Measurements from ENCODE around the gene LRP5.
"Not testable (repeated sequence)": the region's sequence is repeated elsewhere in the genome, so short reads cannot be mapped to it uniquely, and the experiment has no call there.

The LRP5 gene

DNA sequence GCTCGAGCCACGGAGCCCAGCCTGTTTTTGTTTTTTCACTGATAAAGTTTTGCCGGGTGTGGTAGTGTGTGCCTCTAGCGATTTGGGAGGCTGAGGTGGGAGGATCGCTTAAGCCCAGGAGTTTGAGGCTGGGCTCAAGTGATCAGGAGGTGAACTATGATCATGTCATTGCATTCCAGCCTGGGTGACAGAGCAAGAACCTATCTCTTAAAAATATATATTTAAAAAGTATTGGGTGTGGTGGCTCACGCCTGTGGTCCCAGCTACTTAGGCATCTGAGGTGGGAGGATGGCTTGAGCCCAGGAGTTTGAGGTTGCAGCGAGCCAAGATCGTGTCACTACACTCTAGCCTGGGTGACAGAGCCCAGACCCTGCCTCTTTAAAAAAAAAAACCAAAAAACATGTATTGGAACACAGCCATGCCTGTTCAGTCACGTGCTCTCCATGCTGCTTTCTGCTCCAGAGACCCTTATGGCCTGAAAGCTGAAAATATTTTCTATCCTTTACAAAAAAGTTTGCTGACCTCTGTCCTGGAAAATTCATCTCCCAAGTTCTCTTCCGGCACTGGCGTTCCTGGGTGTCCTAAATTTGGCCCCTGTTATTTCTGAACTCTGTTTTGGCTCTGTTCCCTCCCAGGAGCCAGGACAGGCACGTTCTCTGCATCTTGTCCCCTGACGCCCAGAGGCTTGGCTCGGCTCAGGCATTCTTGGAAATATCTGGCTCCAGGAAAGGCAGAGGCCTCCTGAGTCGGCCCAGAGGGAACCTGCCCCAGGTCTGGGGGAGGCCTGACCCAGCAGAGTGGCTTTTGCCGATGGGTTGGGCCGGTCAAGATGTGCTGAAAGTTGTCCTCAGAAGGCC is 86.8 kb downstream of the LRP5 start:
- no peak for DNase-seq

GRCh38 chr11:68399916-68400315 is 87.5 kb downstream of the LRP5 start:
- DNase-seq = no peak

DNA sequence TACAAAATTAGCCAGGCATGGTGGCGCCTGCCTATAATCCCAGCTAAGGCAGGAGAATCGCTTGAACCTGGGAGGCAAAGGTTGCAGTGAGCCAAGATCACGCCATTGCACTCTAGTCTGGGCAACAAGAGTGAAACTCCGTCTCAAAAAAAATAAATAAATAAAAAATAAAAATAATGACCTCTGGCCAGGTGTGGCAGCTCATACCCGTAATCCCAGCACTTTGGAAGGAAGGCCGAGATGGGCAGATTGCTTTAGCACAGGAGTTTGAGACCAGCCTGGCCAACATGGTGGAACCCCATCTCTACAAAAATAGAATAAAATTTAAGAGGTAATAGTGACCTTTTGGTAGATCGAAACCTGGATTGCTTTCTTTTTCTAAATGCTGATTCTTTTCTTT is 88.2 kb downstream of the LRP5 start:
- DNase-seq = not testable (repeated sequence)

- no peak for DNase-seq
These were observed 89.5 kb downstream of the LRP5 start for GRCh38 chr11:68401856-68402255.

GRCh38 chr11:68402355-68403031 is 90.1 kb downstream of the LRP5 start:
- DNase-seq = no peak

GRCh38 chr11:68403424-68403823 is 91.0 kb downstream of the LRP5 start:
- DNase-seq = no peak

GRCh38 chr11:68403831-68404230 is 91.4 kb downstream of the LRP5 start:
- no peak for DNase-seq

GRCh38 chr11:68406324-68407313 is 94.2 kb downstream of the LRP5 start:
- no peak for DNase-seq

DNA sequence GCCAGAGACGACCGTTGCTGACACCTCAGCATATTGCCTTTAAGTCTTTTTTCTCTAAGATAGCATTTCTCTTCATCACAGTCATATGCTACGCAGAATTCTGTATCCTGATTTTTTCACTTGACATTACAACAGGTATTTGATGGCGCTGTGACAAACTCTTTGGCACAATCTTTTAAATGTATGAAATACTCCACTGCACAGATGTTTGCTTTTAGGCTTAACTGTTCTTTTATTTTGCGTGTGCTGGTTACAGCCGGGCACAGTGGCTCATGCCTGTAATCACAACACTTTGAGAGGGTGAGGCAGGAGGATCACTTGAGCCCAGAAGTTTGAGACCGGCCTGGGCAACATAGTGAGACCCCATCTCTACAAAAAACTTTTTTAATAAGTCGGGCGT is 96.1 kb downstream of the LRP5 start:
- DNase-seq = no peak

GRCh38 chr11:68409748-68410344 is 97.5 kb downstream of the LRP5 start:
- DNase-seq = no peak

DNA sequence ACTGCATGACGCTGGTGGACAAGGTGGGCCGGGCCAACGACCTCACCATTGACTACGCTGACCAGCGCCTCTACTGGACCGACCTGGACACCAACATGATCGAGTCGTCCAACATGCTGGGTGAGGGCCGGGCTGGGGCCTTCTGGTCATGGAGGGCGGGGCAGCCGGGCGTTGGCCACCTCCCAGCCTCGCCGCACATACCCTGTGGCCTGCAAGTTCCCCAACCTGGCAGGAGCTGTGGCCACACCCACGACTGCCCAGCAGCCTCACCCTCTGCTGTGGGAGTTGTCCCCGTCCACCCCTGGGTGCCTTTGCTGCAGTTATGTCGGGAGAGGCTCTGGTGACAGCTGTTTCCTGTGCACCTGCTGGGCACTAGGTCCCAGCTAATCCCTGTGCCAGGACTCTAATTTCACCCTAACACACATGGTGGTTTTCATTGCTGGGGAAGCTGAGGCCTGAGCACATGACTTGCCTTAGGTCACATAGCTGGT is 99.2 kb downstream of the LRP5 start:
- DNase-seq = no peak

GRCh38 chr11:68412593-68413475 is 100.4 kb downstream of the LRP5 start:
- DNase-seq = no peak

DNA sequence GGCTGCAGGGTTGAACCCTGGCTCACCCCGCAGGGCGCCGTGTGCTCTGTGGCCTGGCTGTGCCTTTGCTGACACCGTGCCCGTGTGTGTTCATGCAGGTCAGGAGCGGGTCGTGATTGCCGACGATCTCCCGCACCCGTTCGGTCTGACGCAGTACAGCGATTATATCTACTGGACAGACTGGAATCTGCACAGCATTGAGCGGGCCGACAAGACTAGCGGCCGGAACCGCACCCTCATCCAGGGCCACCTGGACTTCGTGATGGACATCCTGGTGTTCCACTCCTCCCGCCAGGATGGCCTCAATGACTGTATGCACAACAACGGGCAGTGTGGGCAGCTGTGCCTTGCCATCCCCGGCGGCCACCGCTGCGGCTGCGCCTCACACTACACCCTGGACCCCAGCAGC is 101.2 kb downstream of the LRP5 start:
- no peak for DNase-seq

DNA sequence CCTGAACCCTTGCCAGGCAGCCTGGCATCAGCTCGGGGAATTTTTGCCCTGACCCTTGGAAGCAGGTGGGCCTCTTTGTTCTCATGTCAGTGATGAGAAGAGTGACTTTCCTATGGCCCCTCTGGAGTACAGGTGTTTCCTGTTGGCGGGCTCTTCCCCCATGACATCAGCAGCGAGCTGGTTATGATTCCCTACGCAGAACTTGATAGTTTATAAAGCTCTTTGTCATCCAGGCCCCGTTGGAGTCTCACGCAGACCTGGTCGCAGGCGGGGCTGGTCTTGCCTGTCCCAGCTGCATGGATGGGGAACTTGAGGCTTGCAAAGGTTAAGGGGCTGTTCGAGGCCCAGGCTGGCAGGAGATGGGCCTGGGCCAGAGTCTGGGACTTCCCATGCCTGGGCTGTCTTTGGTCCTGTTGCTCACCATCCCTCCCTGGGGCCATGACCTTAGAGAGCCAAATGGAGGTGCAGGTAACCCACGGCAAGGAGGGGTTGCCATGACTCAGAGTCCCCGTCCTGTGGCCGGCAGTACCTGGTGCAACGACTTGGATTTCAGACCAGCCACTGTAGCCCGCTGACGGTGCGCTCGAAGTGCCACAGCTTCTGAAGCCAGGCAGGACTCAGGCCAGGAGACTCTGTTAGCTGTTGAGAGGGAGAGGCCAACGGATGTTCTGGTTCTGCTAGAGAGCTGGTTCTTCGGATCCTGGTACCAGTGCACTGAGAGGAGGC is 102.3 kb downstream of the LRP5 start:
- no peak for DNase-seq

GRCh38 chr11:68416070-68416578 is 103.7 kb downstream of the LRP5 start:
- no peak for DNase-seq

GRCh38 chr11:68418648-68419047 is 106.3 kb downstream of the LRP5 start:
- no peak for DNase-seq

- DNase-seq = no peak
These were observed 107.8 kb downstream of the LRP5 start for GRCh38 chr11:68420171-68420570.

DNA sequence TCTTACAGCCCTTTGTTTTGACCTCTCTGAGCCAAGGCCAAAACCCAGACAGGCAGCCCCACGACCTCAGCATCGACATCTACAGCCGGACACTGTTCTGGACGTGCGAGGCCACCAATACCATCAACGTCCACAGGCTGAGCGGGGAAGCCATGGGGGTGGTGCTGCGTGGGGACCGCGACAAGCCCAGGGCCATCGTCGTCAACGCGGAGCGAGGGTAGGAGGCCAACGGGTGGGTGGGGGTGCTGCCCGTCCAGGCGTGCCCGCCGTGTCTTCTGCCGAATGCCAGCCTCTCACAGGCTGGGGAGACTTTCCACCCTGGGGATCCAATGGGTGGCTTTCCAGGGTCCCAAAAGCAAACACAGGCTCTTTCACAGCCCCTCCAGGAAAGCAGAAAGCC is 111.1 kb downstream of the LRP5 start:
- DNase-seq = no peak

DNA sequence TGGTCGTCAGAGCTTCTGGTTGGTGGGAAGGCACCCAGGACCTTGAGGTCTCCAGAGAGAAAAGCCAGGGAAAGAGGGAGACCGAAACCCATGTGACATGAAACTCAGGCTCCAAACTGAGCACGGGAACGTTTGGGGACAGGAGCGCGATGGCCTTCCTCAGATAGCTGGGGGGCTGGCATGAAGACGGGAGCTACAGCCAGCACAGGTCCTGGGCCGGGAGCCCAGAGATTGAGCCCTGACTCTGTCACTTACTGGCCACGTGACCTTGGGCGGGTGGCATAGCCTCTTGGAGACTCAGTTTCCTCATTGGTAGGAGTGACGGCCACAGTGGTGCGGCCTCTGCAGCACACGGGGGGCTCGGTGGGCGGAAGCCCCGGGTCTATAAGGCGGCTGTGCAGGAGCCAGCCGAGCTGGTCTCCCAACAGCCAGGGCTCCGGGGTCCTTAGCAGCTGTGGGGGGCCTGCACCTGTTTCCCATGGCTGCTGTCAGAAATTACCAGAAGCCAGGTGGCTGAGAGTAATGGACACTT is 111.8 kb downstream of the LRP5 start:
- DNase-seq = no peak

All from MV-4-11 (cell line).